Endothelial cell (in vitro differentiated cells): ENCODE data around the gene NRK. TPM values are rescaled to one million over a fixed set of nuclear protein-coding genes. Genes with fewer than 3 reads are reported as not detected.

Experiments used
- DNase-seq: peaks from one replicate; pipeline ENCODE4 v3.0.0; 2021; ENCODE audit warnings: low spot score
- H3K27ac Mint-ChIP-seq: one replicate; pipeline ENCODE4 v1.8.0; 2021; ENCODE audit warnings: mixed read lengths, inconsistent platforms; ENCODE audit not compliant: unreplicated experiment
- H3K27me3 Mint-ChIP-seq: one replicate; pipeline ENCODE4 v1.8.0; 2021; ENCODE audit warnings: mild to moderate bottlenecking, moderate library complexity, mixed read lengths, inconsistent platforms; ENCODE audit not compliant: unreplicated experiment
- H3K36me3 Mint-ChIP-seq: one replicate; pipeline ENCODE4 v1.8.0; 2021; ENCODE audit warnings: mild to moderate bottlenecking, low read depth, mixed read lengths, inconsistent platforms; ENCODE audit not compliant: unreplicated experiment
- H3K4me1 Mint-ChIP-seq: one replicate; pipeline ENCODE4 v1.8.0; 2021; ENCODE audit warnings: mild to moderate bottlenecking, mixed read lengths, inconsistent platforms; ENCODE audit not compliant: unreplicated experiment
- H3K4me3 Mint-ChIP-seq: one replicate; pipeline ENCODE4 v1.8.0; 2021; ENCODE audit warnings: mild to moderate bottlenecking, mixed read lengths, inconsistent platforms; ENCODE audit not compliant: unreplicated experiment
- H3K9me3 Mint-ChIP-seq: one replicate; pipeline ENCODE4 v1.8.0; 2021; ENCODE audit warnings: mixed read lengths, inconsistent platforms; ENCODE audit not compliant: unreplicated experiment
- total RNA-seq: library from RNA; stranded (reverse); fragmentation: NEBNext Ultra II Directional; extraction: Animal tissue kit (Norgen Biotek cat#: 25700); gene quantifications from one replicate; pipeline ENCODE4 v1.2.1, GENCODE V29; 2021; ENCODE audit not compliant: unreplicated experiment
- TF ChIP-seq, protein P1 (sequence below): fragments of 200-600 bp; sonication (generic); IDR thresholded peaks from one replicate; pipeline ENCODE4 v1.5.0; 2021; ENCODE audit warnings: antibody characterized with exemption; ENCODE audit not compliant: unreplicated experiment

Gene NRK
- total RNA-seq, 1 donor from 2014 or later = 1.8 TPM

DNA sequence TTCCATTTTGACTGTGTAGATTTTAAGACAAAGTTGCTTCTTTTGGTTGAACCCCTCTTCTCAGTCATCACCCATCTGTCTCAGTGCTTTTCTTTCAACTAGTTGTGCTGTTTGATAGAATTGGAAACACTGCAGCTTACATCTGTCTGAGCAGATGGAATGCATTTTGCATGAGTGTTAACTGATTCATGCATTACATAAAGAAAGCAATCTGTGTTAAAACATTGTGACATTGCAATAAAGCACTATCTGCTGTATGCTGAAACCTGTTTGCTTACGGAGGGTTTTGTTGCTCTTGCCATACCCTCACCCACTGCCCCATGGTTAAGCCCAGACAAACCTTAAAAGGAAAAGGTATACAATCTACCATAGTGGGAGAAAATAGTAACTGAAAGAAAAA lies 47.4 kb downstream of the NRK start:
- peaks cover 2% of the 10 kb centered on the region for H3K27me3 Mint-ChIP-seq
- no peaks in the 10 kb centered on the region for H3K9me3 Mint-ChIP-seq
- TF ChIP-seq, protein P1, sequence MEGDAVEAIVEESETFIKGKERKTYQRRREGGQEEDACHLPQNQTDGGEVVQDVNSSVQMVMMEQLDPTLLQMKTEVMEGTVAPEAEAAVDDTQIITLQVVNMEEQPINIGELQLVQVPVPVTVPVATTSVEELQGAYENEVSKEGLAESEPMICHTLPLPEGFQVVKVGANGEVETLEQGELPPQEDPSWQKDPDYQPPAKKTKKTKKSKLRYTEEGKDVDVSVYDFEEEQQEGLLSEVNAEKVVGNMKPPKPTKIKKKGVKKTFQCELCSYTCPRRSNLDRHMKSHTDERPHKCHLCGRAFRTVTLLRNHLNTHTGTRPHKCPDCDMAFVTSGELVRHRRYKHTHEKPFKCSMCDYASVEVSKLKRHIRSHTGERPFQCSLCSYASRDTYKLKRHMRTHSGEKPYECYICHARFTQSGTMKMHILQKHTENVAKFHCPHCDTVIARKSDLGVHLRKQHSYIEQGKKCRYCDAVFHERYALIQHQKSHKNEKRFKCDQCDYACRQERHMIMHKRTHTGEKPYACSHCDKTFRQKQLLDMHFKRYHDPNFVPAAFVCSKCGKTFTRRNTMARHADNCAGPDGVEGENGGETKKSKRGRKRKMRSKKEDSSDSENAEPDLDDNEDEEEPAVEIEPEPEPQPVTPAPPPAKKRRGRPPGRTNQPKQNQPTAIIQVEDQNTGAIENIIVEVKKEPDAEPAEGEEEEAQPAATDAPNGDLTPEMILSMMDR = no peak
- no peaks in the 10 kb centered on the region for H3K36me3 Mint-ChIP-seq
- H3K27ac Mint-ChIP-seq = no peak overlapping the region
- DNase-seq = no peak
- no peak overlapping the region for H3K4me3 Mint-ChIP-seq
- no peaks in the 10 kb centered on the region for H3K4me1 Mint-ChIP-seq

DNA sequence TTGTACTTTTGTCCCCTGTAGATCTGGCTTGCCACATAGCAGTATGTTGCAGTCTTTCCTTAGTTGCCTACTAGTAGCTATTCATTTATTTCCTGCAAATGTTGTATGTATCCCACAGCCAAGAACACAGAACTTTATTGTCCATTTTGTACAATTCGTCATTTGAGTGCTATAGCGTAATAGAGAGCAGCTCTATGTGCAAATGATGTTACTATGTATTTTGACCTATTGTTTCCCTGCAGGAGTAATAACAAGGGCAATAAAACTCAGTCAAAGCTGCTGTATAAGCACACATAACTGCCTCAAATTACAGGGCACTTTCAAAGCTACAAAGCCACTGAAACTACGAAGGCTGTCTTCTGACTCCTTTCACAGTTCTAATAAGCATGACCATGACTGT lies 48.1 kb downstream of the NRK start:
- Mint-ChIP-seq H3K9me3 (no peaks in the 10 kb centered on the region), H3K4me3 (no peak overlapping the region), H3K36me3 (no peaks in the 10 kb centered on the region), H3K27ac (no peak overlapping the region), H3K27me3 (peaks cover 2% of the 10 kb centered on the region), H3K4me1 (no peaks in the 10 kb centered on the region)
- no peak for DNase-seq
- TF ChIP-seq, protein P1 = no peak

DNA sequence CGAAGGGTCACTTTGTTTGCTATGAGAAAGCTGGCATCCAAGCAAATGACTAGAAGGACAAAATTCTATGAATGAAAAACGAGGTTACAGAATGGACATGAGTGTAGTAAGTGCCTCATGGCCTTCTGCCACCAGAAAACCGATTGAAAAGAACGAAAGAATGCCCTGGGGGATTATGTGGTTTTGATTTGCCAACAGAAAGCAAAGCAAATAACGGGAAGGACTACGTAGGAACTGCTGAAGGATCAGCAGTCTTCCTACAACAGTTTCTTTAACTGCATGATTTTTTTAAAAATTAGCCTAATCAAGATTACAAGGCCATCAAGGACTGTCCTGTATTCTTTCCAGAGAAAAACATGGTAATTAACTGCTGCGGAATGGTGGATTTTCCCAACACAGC lies 50.6 kb downstream of the NRK start:
- TF ChIP-seq, protein P1 = no peak
- no peaks in the 10 kb centered on the region for H3K9me3 Mint-ChIP-seq

DNA sequence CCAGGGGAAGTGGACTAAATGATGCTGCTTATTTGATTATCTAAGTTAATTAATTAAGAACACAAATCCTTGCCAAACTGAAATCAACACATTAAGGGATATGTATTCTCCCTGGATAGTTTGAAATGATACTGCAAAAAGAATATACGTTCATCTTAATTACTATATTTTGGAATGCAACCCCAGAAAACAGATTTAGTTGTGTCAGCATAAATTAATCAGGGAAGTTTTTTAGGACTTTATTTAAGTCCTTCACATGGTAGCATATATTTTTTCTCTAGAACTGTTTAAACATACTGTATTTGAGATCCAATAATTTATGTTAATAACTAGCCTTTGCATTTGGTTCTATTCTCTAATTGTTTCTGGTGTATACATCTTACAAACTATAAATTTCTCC lies 52.5 kb downstream of the NRK start:
- peaks cover 2% of the 10 kb centered on the region for H3K27me3 Mint-ChIP-seq
- DNase-seq = no peak
- peaks cover 6% of the 10 kb centered on the region for H3K36me3 Mint-ChIP-seq
- H3K27ac Mint-ChIP-seq = no peak overlapping the region
- no peak overlapping the region for H3K4me3 Mint-ChIP-seq
- H3K9me3 Mint-ChIP-seq = no peaks in the 10 kb centered on the region
- no peaks in the 10 kb centered on the region for H3K4me1 Mint-ChIP-seq
- TF ChIP-seq, protein P1 = no peak

More for the DNA sequence above, 50.6 kb downstream of the NRK start:
- Mint-ChIP-seq H3K4me1 (no peaks in the 10 kb centered on the region), H3K27me3 (peaks cover 2% of the 10 kb centered on the region), H3K27ac (no peak overlapping the region), H3K4me3 (no peak overlapping the region), H3K36me3 (no peaks in the 10 kb centered on the region)
- DNase-seq = no peak

DNA sequence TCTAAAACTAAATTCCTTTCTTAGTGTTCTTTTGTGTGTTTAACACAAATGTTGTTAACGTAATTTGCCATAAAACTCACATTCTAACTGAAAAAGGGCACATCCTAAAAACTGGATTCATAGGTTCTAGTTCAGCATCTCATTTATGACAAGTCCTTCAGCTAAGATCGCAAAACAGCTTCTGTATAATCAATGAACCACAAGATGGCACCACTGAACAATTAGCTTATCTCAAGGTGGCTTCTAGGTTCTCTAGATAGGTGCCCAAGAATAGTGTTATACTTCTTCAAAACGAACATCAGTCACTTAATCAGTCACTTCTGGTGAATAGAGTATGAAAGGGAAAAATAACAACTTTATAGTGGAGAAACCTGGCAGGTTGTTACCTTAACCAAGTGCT lies 54.3 kb downstream of the NRK start:
- DNase-seq = no peak
- TF ChIP-seq, protein P1 = no peak
- Mint-ChIP-seq H3K4me3 (no peak overlapping the region), H3K27me3 (peaks cover 2% of the 10 kb centered on the region), H3K27ac (no peak overlapping the region), H3K4me1 (no peaks in the 10 kb centered on the region), H3K9me3 (no peaks in the 10 kb centered on the region), H3K36me3 (peaks cover 6% of the 10 kb centered on the region)
